ENCODE data around the gene PCNX1.
"Not testable (repeated sequence)": the region's sequence is repeated elsewhere in the genome, so short reads cannot be mapped to it uniquely, and the experiment has no call there.

PCNX1 gene

DNA sequence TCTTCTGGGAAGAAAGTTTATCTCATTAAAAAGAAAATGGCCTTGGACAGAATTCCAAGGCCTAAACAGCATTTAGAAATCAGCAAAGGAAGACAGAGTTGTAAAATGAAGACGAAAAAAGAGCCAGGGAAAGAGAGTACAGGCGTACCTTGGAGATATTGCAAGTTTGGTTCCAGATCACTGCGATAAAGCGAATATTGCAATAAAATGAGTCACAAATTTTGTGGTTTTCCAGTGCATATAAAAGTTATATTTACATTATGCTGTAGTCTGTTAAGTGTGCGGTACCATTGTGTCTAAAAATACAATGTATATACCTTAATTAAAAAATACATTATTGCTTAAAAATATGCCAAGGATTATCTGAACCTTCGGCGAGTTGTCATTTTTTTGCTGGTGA, 9.0 kb downstream of the PCNX1 start:
- DNase-seq (ENCODE audit: low read depth in 2 of 2): no peak

DNA sequence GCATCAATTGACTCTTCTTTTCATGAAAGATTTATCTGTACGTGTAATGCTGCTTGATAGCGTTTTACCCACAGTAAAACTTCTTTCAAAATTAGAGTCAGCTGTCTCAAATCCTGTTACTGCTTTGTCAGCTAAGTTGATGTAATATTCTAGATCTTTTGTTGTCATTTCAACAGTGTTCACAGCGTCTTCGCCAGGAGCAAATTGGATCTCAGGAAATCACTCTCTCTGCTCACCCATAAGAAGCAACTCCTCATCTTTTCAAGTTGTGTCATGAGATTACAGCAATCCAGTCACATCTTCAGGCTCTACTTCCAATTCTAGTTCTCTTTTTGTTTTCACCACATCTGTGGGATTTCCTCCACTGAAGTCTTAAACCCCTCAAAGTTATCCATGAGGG, 9.5 kb downstream of the PCNX1 start:
- no peak for DNase-seq (ENCODE audit: low read depth in 2 of 2)

DNA sequence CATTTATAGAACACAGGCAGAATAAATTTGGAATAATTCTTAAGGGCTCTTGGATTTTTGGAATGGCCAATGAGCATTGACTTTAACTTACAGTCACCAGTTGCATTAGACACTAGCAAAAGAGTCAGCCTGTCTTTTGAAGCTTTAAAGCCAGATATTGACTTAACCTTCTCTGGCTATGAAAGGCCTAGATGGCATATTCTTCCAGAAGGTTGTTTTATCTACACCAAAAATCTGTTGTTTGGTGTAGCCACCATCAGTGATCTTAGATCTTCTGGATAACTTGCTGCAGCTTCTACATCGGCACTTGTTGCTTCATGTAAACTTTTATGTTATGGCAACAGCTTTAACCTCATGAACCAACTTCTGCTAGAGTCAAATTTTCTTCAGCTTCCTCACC, 10.4 kb downstream of the PCNX1 start:
- no peak for DNase-seq (ENCODE audit: low read depth in 2 of 2)

DNA sequence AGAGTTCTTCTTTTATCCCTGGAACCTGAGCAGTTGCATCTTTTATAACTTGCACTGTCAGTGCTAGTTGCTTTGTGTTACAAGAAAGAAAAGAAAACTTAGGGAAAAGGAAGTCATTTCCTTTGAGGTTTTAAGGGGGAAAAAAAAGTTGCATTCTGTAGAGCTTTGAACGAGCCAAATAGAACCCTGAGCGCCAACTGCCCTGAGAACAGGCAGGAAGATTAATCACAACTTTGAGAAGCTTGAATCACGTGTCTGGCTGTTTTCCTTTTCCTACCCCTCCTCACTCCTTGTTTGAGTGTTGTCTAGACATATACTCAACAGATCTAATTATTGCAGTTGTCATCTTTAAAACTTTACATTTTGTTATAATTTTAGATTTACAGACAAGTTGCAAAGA, 12.5 kb downstream of the PCNX1 start:
- no peak for DNase-seq (ENCODE audit: low read depth in 2 of 2)

DNA sequence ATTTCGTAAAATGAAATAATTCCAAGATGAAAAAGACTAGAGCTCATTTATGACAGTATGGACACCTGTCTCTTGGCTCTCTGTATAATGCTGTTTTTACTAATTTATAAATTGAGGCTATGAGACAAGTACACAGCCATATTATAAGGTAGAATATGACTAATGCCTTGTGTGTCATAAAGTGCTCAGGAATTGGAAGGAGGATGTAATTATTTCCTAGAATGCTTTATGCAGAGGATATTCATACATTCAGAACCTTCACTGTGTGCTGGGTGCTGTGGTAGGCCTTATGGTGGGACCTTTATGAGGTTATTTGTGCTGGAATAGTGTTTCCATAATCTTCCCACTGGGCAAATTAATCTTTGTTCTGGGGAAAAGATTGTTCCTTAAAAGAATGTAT, 13.3 kb downstream of the PCNX1 start:
- DNase-seq (ENCODE audit: low read depth in 2 of 2): no peak

DNA sequence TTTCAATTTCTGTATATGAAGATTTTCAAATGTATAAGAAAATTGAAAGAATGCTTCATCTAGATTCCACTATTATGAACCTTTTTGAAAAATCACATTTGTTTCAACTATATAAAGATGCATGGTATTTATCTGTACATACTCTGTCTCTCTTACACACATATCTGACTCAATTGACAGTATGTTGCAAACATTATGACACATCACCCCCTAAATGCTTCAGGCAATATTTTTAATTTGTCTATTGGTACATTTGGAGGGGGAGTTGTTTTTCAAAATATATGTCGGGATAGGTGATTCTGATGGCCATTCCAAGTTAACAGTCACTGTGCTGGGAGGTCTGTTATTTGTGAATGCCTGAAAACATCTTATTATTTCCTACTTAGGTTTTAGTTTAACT, 14.4 kb downstream of the PCNX1 start:
- DNase-seq (ENCODE audit: low read depth in 2 of 2): no peak

DNA sequence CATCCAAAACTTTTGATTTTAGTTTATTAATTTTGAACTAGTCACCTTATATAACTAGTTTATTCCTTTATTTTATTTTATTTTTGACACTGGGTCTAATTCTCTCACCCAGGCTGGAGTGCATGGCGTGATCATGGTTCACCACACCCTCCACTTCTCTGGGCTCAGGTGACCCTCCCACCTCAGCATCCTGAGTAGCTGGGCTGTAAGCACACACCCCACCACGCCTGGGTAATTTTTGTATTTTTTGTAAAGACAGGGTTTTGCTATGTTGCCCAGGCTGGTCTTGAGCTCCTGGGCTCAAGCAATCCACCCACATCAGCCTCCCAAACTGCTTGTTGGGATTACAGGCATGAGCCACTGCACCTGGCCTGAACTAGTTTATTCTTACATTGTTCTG, 17.3 kb downstream of the PCNX1 start:
- no peak for DNase-seq (ENCODE audit: low read depth in 2 of 2)

DNA sequence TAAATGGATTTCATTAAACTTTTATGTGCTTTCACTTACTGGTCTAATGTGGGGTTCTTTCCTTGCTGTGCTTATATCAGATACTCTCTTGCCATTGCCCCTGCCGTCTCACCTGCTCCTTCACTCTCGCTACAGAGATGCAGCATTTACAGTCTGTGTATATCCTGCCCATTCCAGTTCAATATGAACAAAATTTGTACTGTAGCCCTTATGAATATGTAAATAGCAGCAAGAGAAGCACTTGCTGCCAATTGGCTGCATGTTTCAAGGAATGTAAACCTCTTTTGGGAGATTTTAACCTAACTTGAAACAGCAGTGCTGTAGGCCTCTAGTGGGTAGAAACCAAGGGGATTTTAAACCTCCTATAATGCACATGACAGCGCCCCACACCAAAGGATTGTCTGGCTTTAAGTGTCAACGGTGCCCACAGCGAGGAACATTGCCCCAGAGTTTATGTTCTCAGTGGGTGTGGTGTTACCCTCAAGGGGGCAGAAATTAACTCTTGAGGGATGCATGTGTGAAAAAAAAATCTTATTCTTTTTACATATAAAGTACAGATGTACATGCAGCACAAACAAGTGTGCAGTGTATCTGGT, 19.1 kb downstream of the PCNX1 start:
- DNase-seq (ENCODE audit: low read depth in 2 of 2): no peak

DNA sequence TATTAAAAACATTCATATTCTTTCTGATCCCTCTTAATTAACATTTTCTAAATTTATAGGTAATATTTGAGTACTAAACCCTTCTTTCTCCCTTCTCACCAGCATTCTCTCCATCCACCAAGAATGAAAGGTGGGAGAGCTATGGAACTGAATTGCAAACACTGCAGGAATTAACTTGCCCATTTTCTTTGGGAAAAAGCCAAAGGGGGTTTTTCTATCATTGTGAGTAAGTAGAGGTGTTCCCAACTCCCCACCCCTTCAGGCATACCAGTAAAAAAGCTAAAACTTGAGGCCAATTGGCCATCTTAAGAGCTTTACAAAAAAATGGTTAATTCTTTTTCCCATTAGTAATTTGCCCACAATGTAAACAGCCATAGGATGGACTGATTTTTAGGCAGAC, 23.7 kb downstream of the PCNX1 start:
- no peak for DNase-seq (ENCODE audit: low read depth in 2 of 2)

DNA sequence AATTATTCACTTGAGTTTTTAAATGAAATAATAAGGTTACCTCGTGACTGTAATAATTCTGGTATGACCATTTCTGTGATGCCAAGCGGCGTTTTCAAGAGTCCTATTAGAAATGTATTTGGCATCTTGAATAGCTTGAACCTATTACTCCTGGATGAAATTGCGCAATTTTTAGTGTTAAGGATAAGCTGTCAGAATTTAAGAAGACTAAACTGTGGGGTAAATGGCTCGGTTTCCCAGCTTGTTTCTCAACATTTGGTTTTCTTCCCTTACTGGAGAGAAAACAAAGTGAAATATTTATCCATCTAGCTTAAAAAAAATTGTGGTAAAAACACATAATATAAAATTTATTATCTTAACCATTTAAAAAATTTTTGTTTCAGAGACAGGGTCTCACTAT, 26.8 kb downstream of the PCNX1 start:
- DNase-seq (ENCODE audit: low read depth in 2 of 2): no peak

DNA sequence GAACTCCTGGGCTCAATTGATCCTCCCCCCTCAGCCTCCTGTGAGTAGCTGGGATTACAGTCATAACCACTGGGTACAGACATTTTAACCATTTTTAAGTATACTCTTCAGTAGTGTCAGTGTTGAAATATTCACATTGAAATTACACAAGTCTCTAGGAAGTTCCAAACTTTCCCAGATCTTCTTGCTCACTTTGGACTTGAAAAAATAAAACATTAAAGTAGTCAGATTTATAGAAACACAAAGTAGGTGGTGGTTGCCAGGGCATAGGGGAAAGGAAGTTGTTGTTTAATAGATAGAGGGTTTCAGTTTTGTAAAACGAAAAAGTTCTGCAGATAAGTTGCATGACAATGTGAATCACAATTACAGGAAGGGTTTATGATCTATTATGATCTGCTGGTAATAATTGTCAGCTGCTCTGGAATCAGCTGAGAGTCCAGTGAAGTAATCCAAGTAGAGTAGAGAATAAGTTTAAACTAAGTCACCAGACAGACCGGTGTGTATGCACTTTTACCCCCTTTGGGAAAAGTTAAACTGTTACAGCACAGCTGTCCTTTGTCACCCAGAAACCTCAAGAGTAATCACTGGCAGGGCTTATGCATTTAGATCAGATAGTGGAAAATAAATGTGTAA, 27.4 kb downstream of the PCNX1 start:
- no peak for DNase-seq (ENCODE audit: low read depth in 2 of 2)

DNA sequence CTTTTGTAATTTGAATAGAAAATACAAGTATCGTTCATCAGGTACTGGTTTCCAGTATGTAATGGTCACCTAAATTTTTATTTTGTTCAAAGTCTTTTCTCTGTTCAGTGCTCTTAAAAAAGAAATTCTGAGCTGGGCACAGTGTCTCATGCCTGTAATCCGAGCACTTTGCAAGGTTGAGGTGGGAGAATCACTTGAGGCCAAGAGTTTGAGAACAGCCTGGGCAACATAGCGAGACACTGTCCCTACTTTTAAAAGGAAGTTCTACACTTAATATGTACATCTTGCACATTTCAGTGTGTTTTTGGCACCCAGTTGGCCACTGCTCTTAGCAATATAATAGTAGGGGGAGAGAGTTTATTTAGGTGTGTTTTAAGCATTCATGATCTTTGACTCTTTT, 27.9 kb downstream of the PCNX1 start:
- no peak for DNase-seq (ENCODE audit: low read depth in 2 of 2)

DNA sequence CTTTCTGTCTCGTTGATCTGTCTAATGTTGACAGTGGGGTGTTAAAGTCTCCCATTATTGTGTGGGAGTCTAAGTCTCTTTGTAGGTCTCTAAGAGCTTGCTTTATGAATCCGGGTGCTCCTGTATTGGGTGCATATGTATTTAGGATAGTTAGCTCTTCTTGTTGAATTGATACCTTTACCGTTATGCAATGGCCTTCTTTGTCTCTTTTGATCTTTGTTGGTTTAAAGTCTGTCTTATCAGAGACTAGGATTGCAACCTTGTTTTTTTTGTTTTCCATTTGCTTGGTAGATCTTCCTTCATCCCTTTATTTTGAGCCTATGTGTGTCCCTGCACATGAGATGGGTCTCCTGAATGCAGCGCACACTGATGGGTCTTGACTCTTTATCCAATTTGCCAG, 32.4 kb downstream of the PCNX1 start:
- DNase-seq (ENCODE audit: low read depth in 2 of 2): not testable (repeated sequence)

DNA sequence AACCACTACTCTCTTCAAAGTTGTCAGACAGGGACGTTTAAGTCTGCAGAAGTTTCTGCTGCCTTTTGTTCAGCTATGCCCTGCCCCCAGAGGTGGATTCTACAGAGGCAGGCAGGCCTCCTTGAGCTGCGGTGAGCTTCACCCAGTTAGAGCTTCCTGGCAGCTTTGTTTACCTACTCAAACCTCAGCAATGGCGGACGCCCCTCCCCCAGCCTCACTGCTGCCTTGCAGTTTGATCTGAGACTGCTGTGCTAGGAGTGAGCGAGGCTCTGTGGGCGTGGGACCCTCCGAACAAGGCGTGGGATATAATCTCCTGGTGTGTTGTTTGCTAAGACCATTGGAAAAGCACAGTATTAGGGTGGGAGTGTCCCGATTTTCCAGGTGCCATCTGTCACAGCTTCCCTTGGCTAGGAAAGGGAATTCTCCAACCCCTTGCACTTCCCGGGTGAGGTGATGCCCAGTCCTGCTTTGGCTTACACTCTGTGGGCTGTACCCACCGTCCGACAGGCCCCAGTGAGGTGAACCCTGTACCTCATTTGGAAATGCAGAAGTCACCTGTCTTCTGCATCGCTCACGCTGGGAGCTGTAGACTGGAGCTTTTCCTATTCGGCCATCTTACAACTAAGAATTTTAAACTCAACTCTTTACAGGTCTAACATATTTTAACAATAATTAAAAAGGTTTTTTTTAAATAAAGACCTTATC, 34.5 kb downstream of the PCNX1 start:
- peak; percentile 33 to 38 for DNase-seq (ENCODE audit: low read depth in 2 of 2)

DNA sequence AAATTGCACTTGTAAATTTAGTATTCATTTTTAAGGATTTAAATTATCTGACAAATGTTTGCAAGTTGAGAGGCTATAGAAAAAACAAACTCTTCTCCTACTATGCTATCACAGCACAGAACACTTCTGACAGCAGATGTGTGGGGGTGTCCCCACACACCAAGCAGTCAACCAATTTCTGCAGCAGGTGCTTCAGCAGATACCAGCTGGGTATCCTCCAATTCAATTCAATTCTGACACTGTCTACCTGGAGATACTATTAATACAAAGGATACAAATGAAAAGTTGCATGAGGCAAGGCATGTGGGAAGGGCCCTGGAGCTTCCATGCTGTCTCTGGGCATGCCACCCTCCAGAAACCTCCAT, 35.1 kb downstream of the PCNX1 start:
- no peak for DNase-seq (ENCODE audit: low read depth in 2 of 2)

DNA sequence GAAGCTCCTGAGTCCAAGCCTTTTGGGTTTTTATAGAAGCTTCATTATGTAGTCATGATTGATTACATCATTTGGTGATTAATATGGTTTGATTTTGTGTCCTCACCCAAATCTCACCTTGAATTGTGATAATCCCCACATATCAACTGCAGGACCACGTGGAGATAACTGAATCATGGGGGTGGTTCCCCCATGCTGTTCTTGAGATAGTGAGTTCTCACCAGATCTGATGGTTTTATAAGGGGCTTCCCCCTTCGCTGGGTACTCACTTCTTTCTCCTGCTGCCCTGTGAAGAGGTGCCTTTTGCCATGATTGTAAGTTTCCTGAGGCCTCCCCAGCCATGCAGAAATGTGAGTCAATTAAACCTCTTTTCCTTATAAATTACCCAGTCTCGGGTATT, 35.5 kb downstream of the PCNX1 start:
- DNase-seq (ENCODE audit: low read depth in 2 of 2): not testable (repeated sequence)

DNA sequence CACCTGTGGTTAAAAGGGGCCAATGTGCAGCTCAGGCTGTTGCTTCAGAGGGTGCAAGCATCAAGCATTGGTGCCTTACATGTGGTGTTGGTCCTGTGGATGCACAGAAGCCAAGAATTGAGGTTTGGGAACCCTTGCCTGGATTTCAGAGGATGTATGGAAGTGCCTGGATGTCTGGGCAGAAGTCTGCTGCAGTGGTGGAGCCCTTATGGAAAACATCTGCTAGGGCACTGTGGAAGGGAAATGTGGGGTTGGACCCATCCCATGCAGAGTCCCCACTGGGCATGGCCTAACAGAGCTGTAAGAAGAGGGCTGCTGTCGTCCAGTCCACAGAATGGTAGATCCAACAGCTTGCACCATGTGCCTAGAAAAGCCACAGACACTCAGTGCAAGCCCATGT, 36.6 kb downstream of the PCNX1 start:
- DNase-seq (ENCODE audit: low read depth in 2 of 2): no peak

DNA sequence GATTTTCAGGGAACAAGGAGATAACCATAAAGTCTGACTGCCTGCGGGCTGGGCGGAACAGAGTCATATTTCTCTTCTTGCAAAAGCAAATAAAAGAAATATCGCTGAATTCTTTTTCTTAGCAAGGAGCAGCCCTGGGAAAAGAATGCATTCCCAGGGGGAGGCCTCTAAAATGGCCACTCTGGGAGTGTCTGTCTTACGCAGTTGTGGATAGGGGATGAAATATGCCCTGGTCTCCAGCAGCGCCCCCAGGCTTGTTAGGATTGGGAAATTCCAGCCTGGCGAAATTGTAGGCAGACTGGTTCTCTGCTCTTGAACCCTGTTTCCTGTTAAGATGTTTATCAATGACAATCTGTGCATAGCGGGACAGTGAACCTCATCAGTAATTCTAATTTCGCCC, 40.5 kb downstream of the PCNX1 start:
- no peak for DNase-seq (ENCODE audit: low read depth in 2 of 2)

DNA sequence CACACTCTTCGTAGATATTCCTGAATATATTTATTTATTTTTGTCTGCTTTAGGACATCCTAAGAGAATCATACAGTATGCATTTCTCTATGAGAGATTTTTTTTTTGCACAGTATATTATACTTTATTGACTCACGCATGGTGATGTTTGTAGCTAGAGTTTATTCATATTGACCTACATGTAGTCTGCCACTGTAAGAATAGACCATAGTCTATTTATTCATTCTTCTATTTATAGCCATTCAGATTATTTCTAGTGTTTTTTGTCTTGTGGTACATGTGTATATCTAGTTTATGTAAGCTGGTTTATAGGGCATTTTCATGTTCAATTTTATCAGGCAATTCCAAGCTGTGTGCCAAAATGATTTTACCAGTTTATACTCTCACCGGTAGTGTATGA, 45.2 kb downstream of the PCNX1 start:
- no peak for DNase-seq (ENCODE audit: low read depth in 2 of 2)

DNA sequence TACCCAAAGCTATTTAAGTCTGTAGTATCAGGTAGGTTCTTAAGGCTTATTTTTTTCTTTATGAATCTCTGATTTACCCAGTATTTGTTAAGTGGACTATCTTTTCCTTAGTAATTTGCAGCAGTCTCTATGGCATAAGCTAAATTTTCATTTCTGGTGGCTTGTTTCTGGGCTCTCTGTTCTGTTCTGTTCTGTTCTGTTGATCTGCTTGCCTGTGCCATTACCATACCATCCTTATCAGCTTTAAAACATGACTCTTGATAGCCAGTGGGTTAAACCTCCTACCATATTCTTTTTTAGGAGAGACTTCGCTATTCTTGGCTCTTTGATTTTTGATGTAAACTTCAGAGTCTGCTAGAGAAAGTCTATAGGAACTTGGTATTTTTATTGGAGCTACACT, 46.8 kb downstream of the PCNX1 start:
- DNase-seq (ENCODE audit: low read depth in 2 of 2): no peak

DNA sequence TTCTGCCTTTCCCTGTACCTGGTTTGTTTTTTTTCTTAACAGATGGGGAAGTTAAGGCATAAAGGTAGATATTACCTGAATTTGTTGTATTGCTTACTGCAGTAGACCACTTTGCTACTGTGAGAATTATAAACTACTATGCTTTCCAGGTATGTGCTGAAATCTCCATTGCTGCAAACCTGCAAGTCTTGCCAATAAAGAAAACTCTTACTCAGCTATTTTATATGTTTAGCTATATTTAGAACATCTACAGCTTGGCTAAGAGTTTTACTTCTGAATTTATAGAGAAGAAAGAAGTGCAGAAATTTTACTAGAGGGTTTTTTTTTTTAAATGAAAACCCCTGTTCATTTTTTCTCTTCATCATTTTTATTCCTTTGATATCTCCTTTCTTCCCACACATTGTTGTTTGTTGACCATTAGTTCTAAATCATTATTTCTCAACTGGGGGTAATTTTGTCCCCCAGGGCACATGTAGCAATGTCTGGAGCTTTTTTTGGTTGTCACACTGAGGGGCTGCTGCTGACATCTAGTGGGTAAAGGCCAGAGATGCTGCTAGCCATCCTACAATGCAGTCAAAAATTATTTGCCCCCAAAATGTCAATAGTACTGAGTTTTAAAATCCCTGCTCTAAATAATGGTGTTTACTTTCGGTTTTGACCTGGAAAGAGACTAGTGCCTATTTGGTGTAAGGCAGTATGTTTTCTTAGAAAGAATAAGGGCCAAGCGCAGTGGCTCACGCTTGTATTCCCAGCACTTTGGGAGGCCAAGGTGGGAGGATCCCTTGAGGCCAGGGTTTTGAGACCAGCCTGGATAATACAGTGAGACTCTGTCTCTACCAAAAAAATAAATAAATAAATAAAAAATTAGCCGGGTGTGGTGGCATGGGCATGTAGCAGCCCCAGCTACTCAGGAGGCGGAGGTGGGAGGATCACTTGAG, 48.6 kb downstream of the PCNX1 start:
- DNase-seq (ENCODE audit: low read depth in 2 of 2): peak; percentile 18 to 24

DNA sequence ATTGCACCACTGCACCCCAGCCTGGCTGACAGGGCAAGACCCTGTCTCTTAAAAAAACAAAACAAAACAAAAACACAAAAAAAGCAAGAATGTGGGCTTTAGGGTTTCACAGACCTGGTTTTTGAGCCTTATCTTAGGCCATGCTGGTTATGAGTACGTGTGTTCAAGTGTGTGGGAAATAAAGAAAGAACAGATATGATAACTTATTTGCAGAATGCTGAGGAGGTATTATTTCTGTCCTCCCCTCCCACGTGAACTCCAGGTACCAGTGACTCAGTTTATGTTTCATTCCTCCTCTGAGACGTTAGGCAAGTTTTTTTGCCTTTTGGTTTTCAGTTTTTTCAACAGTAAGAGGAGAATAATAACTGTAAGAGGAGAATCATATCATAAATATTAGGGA, 49.3 kb downstream of the PCNX1 start:
- no peak for DNase-seq (ENCODE audit: low read depth in 2 of 2)

DNA sequence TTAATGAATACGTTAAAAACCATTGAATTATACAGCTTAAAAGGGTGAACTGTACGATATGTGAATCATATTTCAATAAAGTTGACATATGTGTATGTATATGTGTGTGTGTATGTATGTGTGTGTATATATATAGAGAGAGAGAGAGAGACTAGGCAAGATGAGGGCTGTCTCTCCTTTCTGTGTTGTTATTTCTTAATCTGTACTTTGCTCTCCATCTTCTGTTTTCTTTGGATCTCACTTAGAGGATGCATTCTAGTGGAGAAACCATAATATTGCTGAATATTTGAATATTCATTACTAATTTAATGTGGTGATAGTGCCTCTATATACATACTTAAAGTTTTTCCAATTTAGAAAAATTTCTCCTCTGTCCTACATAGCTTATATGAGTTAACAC, 50.5 kb downstream of the PCNX1 start:
- DNase-seq (ENCODE audit: low read depth in 2 of 2): no peak

Data from stimulated activated CD8-positive, alpha-beta memory T cell treated with anti-CD3 and anti-CD28 coated beads, Interleukin-2, amount 100 ng/mL, for 1 hour (primary cell).